Small intestine (tissue), 7 donors: Measurements from ENCODE around the gene ABCB8. TPM values are rescaled to one million over a fixed set of nuclear protein-coding genes. Genes with fewer than 3 reads are reported as not detected.
"Not testable (repeated sequence)": the region's sequence is repeated elsewhere in the genome, so short reads cannot be mapped to it uniquely, and the experiment has no call there.

Experiments used
- DNase-seq, 2 donors: peaks; one replicate each; pipeline versions ENCODE4 v3.0.0 to v3.0.0-alpha.2; 2013
- FAIRE-seq: peaks from 2 replicates; lab custom pipeline; 2012; peaks lifted over from hg19 to GRCh38; lab: Jason Lieb, UNC
- H3K27ac ChIP-seq, 3 donors: one replicate each; pipeline ENCODE4 v1.5.1; 2013; ENCODE audit warnings: low read length in 2 of 3, mild to moderate bottlenecking in 2 of 3, control low read depth in 1 of 3, inconsistent platforms in 1 of 3, low read depth in 1 of 3, moderate library complexity in 1 of 3
- H3K27me3 ChIP-seq, 3 donors: one replicate each; pipeline ENCODE4 v1.6.1; 2013; ENCODE audit warnings: low read length in 3 of 3, inconsistent platforms in 1 of 3; ENCODE audit not compliant: control insufficient read depth in 3 of 3, insufficient read depth in 3 of 3
- H3K36me3 ChIP-seq, 3 donors: one replicate each; pipeline ENCODE4 v1.6.1; 2013; ENCODE audit warnings: low read length in 3 of 3, inconsistent platforms in 1 of 3, low read depth in 1 of 3, mild to moderate bottlenecking in 1 of 3, moderate library complexity in 1 of 3; ENCODE audit not compliant: control insufficient read depth in 3 of 3, insufficient read depth in 2 of 3
- H3K4me1 ChIP-seq, 3 donors: one replicate each; pipeline ENCODE4 v1.6.1; 2013; ENCODE audit warnings: low read length in 2 of 3, inconsistent platforms in 1 of 3, low read depth in 1 of 3, mild to moderate bottlenecking in 1 of 3, moderate library complexity in 1 of 3; ENCODE audit not compliant: control insufficient read depth in 3 of 3, insufficient read depth in 2 of 3
- H3K4me3 ChIP-seq, 3 donors: one replicate each; pipeline ENCODE4 v1.5.1; 2013; ENCODE audit warnings: low read length in 3 of 3, control low read depth in 1 of 3, inconsistent platforms in 1 of 3, low read depth in 1 of 3, mild to moderate bottlenecking in 1 of 3, moderate library complexity in 1 of 3
- H3K9me3 ChIP-seq, 2 donors: one replicate each; pipeline ENCODE4 v1.6.1; 2013; ENCODE audit warnings: low read depth in 1 of 2, low read length in 1 of 2; ENCODE audit not compliant: control insufficient read depth in 2 of 2, insufficient read depth in 1 of 2
- WGBS, 3 donors: extraction: QIAGEN DNeasy Blood & Tissue Kit; methylation state at CpG; one replicate each; pipeline ENCODE4 v1.1.7; 2013; 5-methylcytosine and 5-hydroxymethylcytosine counted together
- polyA plus RNA-seq, 4 donors: library from polyadenylated mRNA; stranded (reverse) in 3 of 4; unstranded in 1 of 4; fragments of 200-250 nt in 3 of 4; fragments of 120-200 nt in 1 of 4; gene quantifications; one replicate each; pipeline versions ENCODE4 v1.2.1 to v1.2.3, GENCODE V29; 2013
- donor health status: healthy with polysubstance abuse.
- donor health status: control.
- donor health status: control.
- donor health status: Bipolar disorder and iron deficiency.
- donor health status: healthy.

ABCB8 gene
- polyA plus RNA-seq, 4 donors: 15.4 to 29.9 (median 16.2) TPM

- FAIRE-seq: no peak
- no peak overlapping the region for H3K4me3 ChIP-seq
- no peaks in the 10 kb centered on the region for H3K9me3 ChIP-seq
- H3K27ac ChIP-seq: no peak overlapping the region
- 88 to 95% (median 92%) methylated on average over 20 to 21 of the region's 21 CpGs for WGBS, 3 donors
- peaks cover 4 to 69% (median 15%) of the 10 kb centered on the region in 3 donors for H3K36me3 ChIP-seq
- no peak for DNase-seq
- peaks cover 0 to 19% (median 8%) of the 10 kb centered on the region in 3 donors for H3K4me1 ChIP-seq
- no peaks in the 10 kb centered on the region for H3K27me3 ChIP-seq
Observed at GRCh38 chr7:151035026-151035717, 6.9 kb downstream of the ABCB8 start.

DNA sequence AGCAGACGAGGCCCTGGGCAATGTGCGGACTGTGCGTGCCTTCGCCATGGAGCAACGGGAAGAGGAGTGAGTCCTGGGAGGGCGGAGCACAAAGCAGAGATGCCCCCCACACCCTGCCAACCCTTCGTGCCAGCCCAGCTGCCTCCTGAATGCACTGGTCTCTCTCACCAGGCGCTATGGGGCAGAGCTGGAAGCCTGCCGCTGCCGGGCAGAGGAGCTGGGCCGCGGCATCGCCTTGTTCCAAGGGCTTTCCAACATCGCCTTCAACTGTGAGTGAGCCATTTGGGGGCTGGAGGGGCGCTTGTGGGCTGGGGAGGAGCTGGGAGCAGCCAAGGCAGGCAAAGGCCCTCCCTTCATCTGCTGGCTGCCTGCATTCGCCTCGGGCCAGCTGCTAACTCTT, 7.7 kb downstream of the ABCB8 start:
- no peak overlapping the region for H3K27ac ChIP-seq
- DNase-seq (no peak), FAIRE-seq (no peak)
- peaks cover 4 to 71% (median 15%) of the 10 kb centered on the region in 3 donors for H3K36me3 ChIP-seq
- WGBS, 3 donors: 93 to 94% (median 93%) methylated on average over 17 of the region's 17 CpGs
- H3K4me3 ChIP-seq: no peak overlapping the region
- H3K4me1 ChIP-seq: peaks cover 0 to 26% (median 8%) of the 10 kb centered on the region in 3 donors
- no peaks in the 10 kb centered on the region for H3K27me3 ChIP-seq
- no peaks in the 10 kb centered on the region for H3K9me3 ChIP-seq

DNA sequence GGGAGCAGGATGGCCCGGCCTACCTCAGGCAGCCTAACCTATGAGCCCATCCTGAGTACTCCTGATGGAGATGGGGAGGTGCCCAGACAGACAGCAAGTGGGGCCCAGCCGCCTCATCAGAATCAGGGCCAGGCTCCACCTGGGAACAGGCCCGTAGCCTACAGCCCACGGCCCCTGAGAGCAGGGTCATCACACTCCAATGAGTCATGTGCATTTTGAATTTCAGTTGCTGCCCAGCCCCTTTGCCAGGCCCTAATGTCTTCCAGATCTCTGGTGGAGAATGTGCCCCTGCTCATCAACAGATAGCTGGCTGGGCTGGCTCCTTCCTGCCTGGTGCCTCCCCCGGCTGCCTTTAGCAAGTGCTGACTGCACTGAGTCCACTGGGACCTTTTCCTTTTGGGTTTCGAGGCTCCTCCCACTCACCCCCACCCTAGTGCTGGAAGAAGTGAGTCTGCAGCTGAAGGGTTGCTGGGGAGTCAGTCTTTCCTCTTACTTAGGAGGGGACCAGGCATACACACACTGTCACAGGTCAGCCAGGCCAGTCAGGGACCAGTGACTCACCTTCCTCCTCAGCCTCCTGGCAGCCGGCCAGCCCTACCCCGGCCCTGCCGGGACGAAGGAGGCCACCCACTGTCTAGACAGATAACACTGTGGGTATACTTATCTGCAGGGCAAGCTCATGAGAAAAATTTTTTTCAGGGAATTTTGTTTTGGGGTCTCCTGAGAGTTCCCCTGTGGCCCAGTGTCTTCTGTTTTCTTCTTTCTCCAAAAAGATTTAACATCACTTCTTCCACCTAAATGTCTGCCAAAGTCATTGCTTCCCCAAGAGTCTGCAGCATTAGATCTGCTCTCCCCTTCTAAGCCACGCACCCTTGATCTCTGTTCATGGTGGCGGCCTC, 10.9 kb downstream of the ABCB8 start:
- H3K4me1 ChIP-seq: peaks cover 0 to 28% (median 8%) of the 10 kb centered on the region in 3 donors
- peak; percentile 72 to 88 for DNase-seq
- FAIRE-seq: no peak
- 42 to 48% (median 44%) methylated on average over 12 of the region's 12 CpGs for WGBS, 3 donors
- H3K9me3 ChIP-seq: no peaks in the 10 kb centered on the region
- peaks cover 4 to 72% (median 16%) of the 10 kb centered on the region in 3 donors for H3K36me3 ChIP-seq
- H3K4me3 ChIP-seq: no peak overlapping the region
- H3K27me3 ChIP-seq: no peaks in the 10 kb centered on the region
- peak overlapping the region in 2 of 3 donors; percentile 52 to 69 for H3K27ac ChIP-seq

GRCh38 chr7:151039850-151040548, 11.7 kb downstream of the ABCB8 start:
- no peaks in the 10 kb centered on the region for H3K27me3 ChIP-seq
- H3K36me3 ChIP-seq: peaks cover 4 to 72% (median 15%) of the 10 kb centered on the region in 3 donors
- peak overlapping the region in 1 of 3 donors; percentile 69 for H3K27ac ChIP-seq
- 63 to 73% (median 69%) methylated on average over 18 of the region's 18 CpGs for WGBS, 3 donors
- no peaks in the 10 kb centered on the region for H3K9me3 ChIP-seq
- FAIRE-seq (no peak), DNase-seq (no peak)
- no peak overlapping the region for H3K4me3 ChIP-seq
- peaks cover 0 to 28% (median 8%) of the 10 kb centered on the region in 3 donors for H3K4me1 ChIP-seq

- Histone ChIP-seq H3K27ac (peak overlapping the region in 1 of 3 donors; percentile 69), H3K27me3 (no peaks in the 10 kb centered on the region), H3K36me3 (peaks cover 4 to 72% (median 12%) of the 10 kb centered on the region in 3 donors), H3K4me3 (no peak overlapping the region), H3K9me3 (no peaks in the 10 kb centered on the region), H3K4me1 (peaks cover 0 to 28% (median 8%) of the 10 kb centered on the region in 3 donors)
- 87 to 92% (median 92%) methylated on average over 30 of the region's 30 CpGs for WGBS, 3 donors
- FAIRE-seq: no peak
- DNase-seq: no peak
Observed at GRCh38 chr7:151040616-151041375, 12.5 kb downstream of the ABCB8 start.

DNA sequence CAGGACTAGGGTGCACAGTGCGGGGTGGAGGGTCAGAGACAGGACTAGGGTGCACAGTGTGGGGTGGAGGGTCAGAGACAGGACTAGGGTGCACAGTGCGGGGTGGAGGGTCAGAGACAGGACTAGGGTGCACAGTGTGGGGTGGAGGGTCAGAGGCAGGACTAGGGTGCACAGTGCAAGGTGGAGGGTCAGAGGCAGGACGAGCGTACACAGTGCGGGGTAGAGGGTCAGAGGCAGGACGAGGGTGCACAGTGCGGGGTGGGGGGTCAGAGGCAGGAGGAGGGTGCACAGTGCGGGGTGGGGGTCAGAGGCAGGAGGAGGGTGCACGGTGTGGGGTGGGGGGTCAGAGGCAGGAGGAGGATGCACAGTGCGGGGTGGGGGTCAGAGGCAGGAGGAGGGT, 15.2 kb downstream of the ABCB8 start:
- H3K27ac ChIP-seq, FAIRE-seq: not testable (repeated sequence)
- WGBS, 3 donors: 86 to 94% (median 90%) methylated on average over 10 of the region's 10 CpGs

GRCh38 chr7:151043959-151044358, 15.7 kb downstream of the ABCB8 start:
- H3K36me3 ChIP-seq: peaks cover 0 to 55% (median 5%) of the 10 kb centered on the region in 3 donors
- no peaks in the 10 kb centered on the region for H3K9me3 ChIP-seq
- DNase-seq (no peak), FAIRE-seq (no peak)
- no peak overlapping the region for H3K4me3 ChIP-seq
- no peaks in the 10 kb centered on the region for H3K27me3 ChIP-seq
- 93 to 95% (median 94%) methylated on average over 19 to 20 of the region's 20 CpGs for WGBS, 3 donors
- H3K27ac ChIP-seq: no peak overlapping the region
- H3K4me1 ChIP-seq: peaks cover 0 to 21% (median 2%) of the 10 kb centered on the region in 3 donors

More for the DNA sequence above, 15.2 kb downstream of the ABCB8 start:
- H3K4me1 ChIP-seq: peaks cover 0 to 26% (median 7%) of the 10 kb centered on the region in 3 donors
- not testable (repeated sequence) for H3K9me3 ChIP-seq, H3K27me3 ChIP-seq, DNase-seq, H3K4me3 ChIP-seq
- H3K36me3 ChIP-seq: peaks cover 0 to 58% (median 5%) of the 10 kb centered on the region in 3 donors
